MCF 10A (cell line): ENCODE data around the gene LRRC27. TPM values are rescaled to one million over a fixed set of nuclear protein-coding genes. Genes with fewer than 3 reads are reported as not detected.

ENCODE experiments used
- BruUV-seq: library from RNA; stranded (reverse); fragments of 400-500 nt; replicated peaks from 2 replicates; lab custom pipeline; 2021; lab: Mats Ljungman, UMichigan
- CTCF ChIA-PET: fragments of 300-600 bp; sonication (Branson Sonifier 250); formaldehyde crosslinking; extraction: SDS; loops from one replicate; lab custom pipeline; 2021; ENCODE audit warnings: antibody characterized with exemption, inconsistent platforms; lab: Yijun Ruan, JAX
- POLR2A ChIA-PET: fragments of 300-600, 350-650 bp; sonication (Branson Sonifier 250); formaldehyde crosslinking; extraction: SDS; loops from one replicate; lab custom pipeline; 2020; ENCODE audit warnings: antibody characterized with exemption, inconsistent platforms; lab: Yijun Ruan, JAX
- DNase-seq: peaks from one replicate; pipeline ENCODE4 v3.0.0-alpha.2; 2018; ENCODE audit not compliant: unreplicated experiment
- H3K27ac Mint-ChIP-seq: one replicate; pipeline ENCODE4 v1.8.0; 2022; ENCODE audit warnings: mild to moderate bottlenecking, low read depth, mixed read lengths; ENCODE audit not compliant: unreplicated experiment
- H3K27me3 Mint-ChIP-seq: one replicate; pipeline ENCODE4 v1.8.0; 2022; ENCODE audit warnings: mixed read lengths; ENCODE audit not compliant: insufficient read depth, unreplicated experiment
- H3K36me3 Mint-ChIP-seq: one replicate; pipeline ENCODE4 v1.8.0; 2022; ENCODE audit warnings: mild to moderate bottlenecking, moderate library complexity, mixed read lengths; ENCODE audit not compliant: insufficient read depth, unreplicated experiment
- H3K4me1 Mint-ChIP-seq: one replicate; pipeline ENCODE4 v1.8.0; 2022; ENCODE audit warnings: mixed read lengths; ENCODE audit not compliant: insufficient read depth, unreplicated experiment
- H3K4me3 Mint-ChIP-seq: one replicate; pipeline ENCODE4 v1.8.0; 2022; ENCODE audit warnings: mild to moderate bottlenecking, moderate library complexity, mixed read lengths; ENCODE audit not compliant: unreplicated experiment
- H3K9me3 Mint-ChIP-seq: one replicate; pipeline ENCODE4 v1.8.0; 2022; ENCODE audit warnings: mixed read lengths; ENCODE audit not compliant: unreplicated experiment
- CTCF ChIP-seq: fragments of 200-600 bp; IDR thresholded peaks from one replicate; pipeline ENCODE4 v1.8.0; 2022; ENCODE audit warnings: antibody characterized with exemption, mild to moderate bottlenecking; ENCODE audit not compliant: unreplicated experiment
- intact Hi-C: fragments of 100-400 bp; cut with micrococcal nuclease; formaldehyde crosslinking; loops from 2 replicates; pipeline ENCODE4 v1.14.1; 2022
- total RNA-seq: library from RNA; stranded (reverse); gene quantifications from 2 replicates; pipeline ENCODE4 v1.2.3, GENCODE V29; 2022

Gene LRRC27
- total RNA-seq, 1 experiment from 2014 or later, result 9.1 TPM

- DNase-seq, result no peak
- Mint-ChIP-seq H3K4me3 (no peak overlapping the region), H3K27ac (no peak overlapping the region), H3K4me1 (no peaks in the 10 kb centered on the region), H3K27me3 (no peaks in the 10 kb centered on the region), H3K9me3 (no peaks in the 10 kb centered on the region), H3K36me3 (peaks cover 33% of the 10 kb centered on the region)
- no TSS peak for BruUV-seq
- CTCF ChIA-PET, result no interaction called here
- POLR2A ChIA-PET, result no interaction called here
- TF ChIP-seq CTCF, result no peak
- intact Hi-C loops, result no loop called here
Measured at GRCh38 chr10:132404911-132405462, 73.0 kb downstream of the LRRC27 start.

GRCh38 chr10:132405463-132405991 is 73.5 kb downstream of the LRRC27 start:
- Mint-ChIP-seq H3K36me3 (peaks cover 36% of the 10 kb centered on the region), H3K9me3 (no peaks in the 10 kb centered on the region), H3K27ac (no peak overlapping the region), H3K4me3 (no peak overlapping the region), H3K4me1 (no peaks in the 10 kb centered on the region), H3K27me3 (no peaks in the 10 kb centered on the region)
- intact Hi-C loops, result no loop called here
- no peak for DNase-seq
- TF ChIP-seq CTCF, result no peak
- no TSS peak for BruUV-seq
- ChIA-PET POLR2A (no interaction called here), CTCF (no interaction called here)

DNA sequence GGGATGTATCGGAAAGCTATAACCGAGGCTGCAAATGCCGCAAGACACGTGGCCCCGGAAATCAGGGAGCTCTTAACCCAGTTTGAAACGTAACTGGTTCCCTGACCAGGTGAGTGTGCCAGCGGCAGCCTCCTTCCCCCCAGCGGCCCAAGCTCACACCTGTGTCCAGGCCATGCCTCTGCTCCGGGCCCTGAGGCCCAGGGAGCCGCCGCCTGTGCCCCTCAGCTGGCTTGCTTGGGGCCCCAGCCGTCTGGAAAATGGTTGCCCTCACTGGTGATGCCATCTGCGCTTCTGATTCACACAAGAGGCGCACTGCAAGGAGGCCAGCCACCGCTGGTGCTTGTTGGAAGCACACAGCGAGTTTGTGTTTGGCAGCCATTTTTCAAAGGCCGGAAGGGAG is 74.2 kb downstream of the LRRC27 start:
- no peak for DNase-seq
- CTCF ChIA-PET, result interaction anchor here (0.7 to 1.0 kb wide), 2 partner anchors 13 to 182 kb away, joined by 3 to 5 read pairs; no protein-coding TSS in a partner anchor
- no TSS peak for BruUV-seq
- H3K4me1 Mint-ChIP-seq, result no peaks in the 10 kb centered on the region
- H3K27me3 Mint-ChIP-seq, result no peaks in the 10 kb centered on the region
- no peaks in the 10 kb centered on the region for H3K9me3 Mint-ChIP-seq
- intact Hi-C loops, result no loop called here
- no peak for TF ChIP-seq CTCF
- H3K27ac Mint-ChIP-seq, result no peak overlapping the region
- POLR2A ChIA-PET, result no interaction called here
- no peak overlapping the region for H3K4me3 Mint-ChIP-seq
- peaks cover 36% of the 10 kb centered on the region for H3K36me3 Mint-ChIP-seq

- POLR2A ChIA-PET, result no interaction called here
- H3K27me3 Mint-ChIP-seq, result no peaks in the 10 kb centered on the region
Measured at GRCh38 chr10:132406750-132407149, 74.8 kb downstream of the LRRC27 start.

More at GRCh38 chr10:132406750-132407149, 74.8 kb downstream of the LRRC27 start:
- CTCF ChIA-PET, result interaction anchor here (1.0 kb wide), 1 partner anchor 183 kb away, joined by 3 read pairs; no protein-coding TSS in a partner anchor
- Mint-ChIP-seq H3K27ac (no peak overlapping the region), H3K9me3 (no peaks in the 10 kb centered on the region), H3K36me3 (peaks cover 36% of the 10 kb centered on the region), H3K4me1 (no peaks in the 10 kb centered on the region), H3K4me3 (no peak overlapping the region)
- intact Hi-C loops, result no loop called here
- no peak for DNase-seq
- no peak for TF ChIP-seq CTCF
- no TSS peak for BruUV-seq
